Duodenal mucosa (tissue), 2 donors: ENCODE measurements around the gene PRKCZ.

Experiments
- H3K27ac ChIP-seq: one replicate; pipeline ENCODE4 v1.7.0; 2013; ENCODE audit warnings: low read depth, low read length
- H3K27me3 ChIP-seq, 2 donors: one replicate each; pipeline ENCODE4 v1.7.0; 2013; ENCODE audit warnings: low read length in 2 of 2, control low read depth in 1 of 2; ENCODE audit not compliant: insufficient read depth in 2 of 2, control insufficient read depth in 1 of 2
- H3K36me3 ChIP-seq, 2 donors: one replicate each; pipeline ENCODE4 v1.7.0; 2013; ENCODE audit warnings: low read length in 2 of 2, control low read depth in 1 of 2; ENCODE audit not compliant: insufficient read depth in 2 of 2, control insufficient read depth in 1 of 2
- H3K4me1 ChIP-seq, 2 donors: one replicate each; pipeline ENCODE4 v1.7.0; 2013; ENCODE audit warnings: low read length in 2 of 2, control low read depth in 1 of 2; ENCODE audit not compliant: insufficient read depth in 2 of 2, control insufficient read depth in 1 of 2
- H3K4me3 ChIP-seq, 2 donors: one replicate each; pipeline ENCODE4 v1.7.0; 2013; ENCODE audit warnings: low read length in 2 of 2, low read depth in 1 of 2
- H3K9ac ChIP-seq, 2 donors: one replicate each; pipeline ENCODE4 v1.7.0; 2013; ENCODE audit warnings: low read length in 2 of 2, low read depth in 1 of 2
- H3K9me3 ChIP-seq, 2 donors: one replicate each; pipeline ENCODE4 v1.7.0; 2013; ENCODE audit warnings: low read length in 2 of 2, control low read depth in 1 of 2; ENCODE audit not compliant: control insufficient read depth in 1 of 2

PRKCZ gene

DNA sequence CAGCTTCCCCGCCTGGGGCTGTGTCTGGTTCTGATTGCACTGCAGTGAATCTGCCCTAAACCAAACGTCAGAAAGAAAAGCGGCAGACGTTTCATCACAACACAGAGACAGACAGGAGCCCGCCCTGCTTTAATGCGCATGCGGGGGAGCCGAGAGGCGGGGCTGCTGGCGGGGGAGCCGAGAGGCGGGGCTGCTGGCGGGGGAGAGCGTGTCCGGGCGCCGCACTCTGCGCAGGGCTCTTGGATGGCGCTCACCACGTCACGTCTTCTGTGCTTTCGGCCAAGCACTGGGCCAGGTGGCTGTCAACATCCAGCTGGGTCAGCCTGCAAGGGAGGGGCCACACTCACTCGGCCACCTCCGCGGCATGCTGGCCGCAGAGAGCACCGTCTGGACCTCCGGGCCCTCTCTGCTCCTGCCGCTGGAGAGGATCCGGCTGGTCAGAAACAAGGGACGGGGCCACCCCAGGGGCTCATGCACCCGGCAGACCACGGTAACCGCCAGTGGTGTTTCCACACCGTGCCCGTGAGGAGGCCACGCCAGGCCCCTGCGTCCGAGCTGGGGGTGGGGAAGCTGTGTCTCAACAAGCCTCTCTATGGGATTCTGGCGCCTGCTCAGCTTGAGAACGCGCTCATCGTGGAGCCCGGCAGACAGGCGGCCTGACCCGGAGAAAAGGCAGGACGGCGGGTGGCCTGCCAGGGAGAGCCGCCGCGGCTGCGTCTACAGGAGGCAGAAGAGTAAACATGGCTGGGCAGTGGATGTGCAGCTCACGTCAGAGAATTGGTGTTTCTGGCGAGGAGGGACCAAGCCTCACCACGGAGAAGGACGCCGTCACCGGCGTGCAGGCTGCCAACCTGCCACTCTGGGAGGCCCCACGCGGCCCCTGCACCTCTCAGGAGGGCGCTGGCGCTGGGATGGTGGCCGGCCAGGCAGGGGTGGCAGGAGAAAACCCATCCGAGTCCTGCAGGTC lies 139.5 kb downstream of the PRKCZ start:
- H3K9me3 ChIP-seq = no peaks in the 10 kb centered on the region
- H3K9ac ChIP-seq = peak overlapping the region; percentile 55 to 88
- no peaks in the 10 kb centered on the region for H3K27me3 ChIP-seq
- H3K36me3 ChIP-seq = peaks cover 3 to 15% of the 10 kb centered on the region in 2 donors
- peaks cover 12 to 30% of the 10 kb centered on the region in 2 donors for H3K4me1 ChIP-seq
- H3K4me3 ChIP-seq = peak overlapping the region; percentile 67 to 80
- peak overlapping the region; percentile 80 for H3K27ac ChIP-seq

DNA sequence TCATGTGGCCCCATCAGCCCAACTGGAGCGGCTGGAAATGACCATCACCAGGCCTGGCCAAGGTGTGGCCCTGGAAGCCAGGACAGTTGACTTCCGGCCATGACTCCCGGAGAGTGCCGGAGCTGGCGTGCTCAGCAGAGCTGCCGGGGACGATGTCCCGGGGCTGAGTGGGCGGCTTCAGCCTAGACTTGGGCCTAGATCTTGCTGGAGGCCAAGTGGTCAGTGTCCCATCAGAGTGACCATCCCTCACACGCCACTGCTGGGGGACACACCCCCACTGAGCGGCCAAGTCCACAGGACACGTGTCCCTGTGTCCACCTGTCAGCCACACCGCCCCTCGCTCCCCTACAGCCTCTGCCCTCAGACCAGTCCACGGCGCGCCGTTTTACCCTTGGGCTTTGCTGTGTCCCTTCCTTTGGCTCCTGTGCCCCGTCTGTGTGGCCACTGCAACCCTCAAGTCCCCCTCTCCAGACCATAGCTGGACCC lies 140.3 kb downstream of the PRKCZ start:
- peaks cover 1 to 7% of the 10 kb centered on the region in 2 donors for H3K36me3 ChIP-seq
- no peaks in the 10 kb centered on the region for H3K9me3 ChIP-seq
- H3K27ac ChIP-seq = peak overlapping the region; percentile 80
- peak overlapping the region; percentile 16 to 88 for H3K9ac ChIP-seq
- H3K4me3 ChIP-seq = peak overlapping the region; percentile 67 to 80
- H3K27me3 ChIP-seq = no peaks in the 10 kb centered on the region
- peaks cover 16 to 34% of the 10 kb centered on the region in 2 donors for H3K4me1 ChIP-seq

DNA sequence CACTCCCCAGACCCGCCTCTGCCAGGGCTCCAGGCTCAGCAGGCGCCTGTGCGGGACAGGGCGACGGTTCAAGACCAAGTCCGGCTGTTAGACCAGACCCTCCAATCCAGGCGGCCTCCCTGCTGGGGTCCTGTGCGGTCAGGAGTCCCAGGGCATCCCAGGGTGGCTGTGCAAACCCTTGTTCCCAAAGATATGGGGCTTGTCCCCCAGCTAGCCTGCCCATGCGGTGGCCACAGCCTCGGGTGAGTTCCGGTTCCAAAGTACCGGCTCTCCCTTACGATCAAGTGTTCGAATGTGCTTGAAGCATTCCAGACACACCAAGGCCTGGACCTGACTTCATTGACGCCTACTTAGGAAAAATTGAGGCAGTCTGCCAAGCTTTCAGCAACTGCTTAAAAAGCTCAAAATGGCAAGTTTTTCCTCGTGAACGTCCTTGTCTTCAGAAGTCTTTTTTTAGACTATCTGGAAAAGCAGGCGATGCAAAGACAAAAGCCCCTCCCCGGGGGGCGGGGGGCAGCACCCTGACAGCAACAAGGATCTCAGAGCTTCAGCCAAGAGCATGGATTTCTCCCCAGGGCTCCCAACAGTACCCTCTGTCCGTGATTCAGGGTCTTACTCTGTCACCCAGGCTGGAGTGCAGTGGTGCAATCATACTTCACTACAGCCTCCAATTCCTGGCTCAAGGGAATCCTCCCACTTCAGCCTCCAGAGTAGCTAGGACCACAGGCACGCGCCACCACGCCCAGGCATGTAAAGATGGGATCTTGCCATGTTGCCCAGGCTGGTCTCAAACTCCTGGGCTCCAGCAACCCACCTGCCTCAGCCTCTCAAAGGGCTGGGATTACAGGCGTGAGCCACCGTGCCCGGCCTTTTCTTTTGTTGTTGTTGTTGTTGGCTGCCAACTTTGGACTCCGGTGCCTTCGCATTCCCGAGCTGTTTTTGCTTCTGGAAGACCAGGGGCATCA lies 142.1 kb downstream of the PRKCZ start:
- Histone ChIP-seq H3K4me1 (peaks cover 17 to 37% of the 10 kb centered on the region in 2 donors), H3K4me3 (no peak overlapping the region), H3K36me3 (no peaks in the 10 kb centered on the region), H3K27me3 (no peaks in the 10 kb centered on the region), H3K27ac (peak overlapping the region; percentile 1), H3K9me3 (no peaks in the 10 kb centered on the region), H3K9ac (peak overlapping the region in 1 of 2 donors; percentile 39)

DNA sequence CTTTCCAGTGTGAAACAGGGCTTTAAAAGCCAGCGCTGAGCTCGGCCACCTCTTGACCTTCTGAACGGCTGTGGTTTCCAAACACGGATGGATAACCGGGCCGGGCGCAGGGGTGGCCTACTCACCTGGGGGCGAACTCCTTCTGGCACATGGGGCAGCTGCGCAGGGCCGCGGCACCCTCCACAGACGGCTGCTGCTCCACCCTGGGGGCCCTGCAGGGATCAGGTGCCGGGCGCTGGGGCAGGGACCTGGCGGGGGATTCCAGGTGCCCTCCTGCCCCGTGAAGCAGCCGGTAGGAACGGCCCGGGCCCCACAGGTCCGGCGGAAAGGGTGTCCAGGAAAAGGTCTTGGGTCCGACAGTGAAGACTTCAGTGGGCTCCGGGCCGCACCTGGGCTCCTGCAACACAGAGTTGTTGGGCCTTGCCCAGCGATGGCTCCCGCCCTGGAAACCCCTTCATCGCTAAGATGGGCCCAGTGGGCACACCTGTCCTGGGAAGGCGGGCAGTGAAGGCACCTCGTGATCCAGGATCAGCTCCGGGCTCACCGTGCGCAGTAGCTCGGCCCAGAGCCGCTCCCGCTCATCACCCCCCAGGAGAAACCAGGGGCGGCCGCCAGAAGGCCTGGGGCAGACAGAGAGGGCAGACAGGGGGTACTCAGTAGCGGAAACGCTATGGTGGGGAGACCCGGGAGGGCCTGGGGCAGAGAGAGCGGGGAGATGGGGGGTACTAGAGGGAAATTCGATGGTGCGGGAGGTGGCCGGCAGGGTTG lies 143.5 kb downstream of the PRKCZ start:
- H3K27me3 ChIP-seq = no peaks in the 10 kb centered on the region
- no peaks in the 10 kb centered on the region for H3K9me3 ChIP-seq
- H3K4me3 ChIP-seq = peak overlapping the region; percentile 43 to 58
- peak overlapping the region in 1 of 2 donors; percentile 54 for H3K9ac ChIP-seq
- H3K4me1 ChIP-seq = peaks cover 21 to 41% of the 10 kb centered on the region in 2 donors
- H3K36me3 ChIP-seq = no peaks in the 10 kb centered on the region
- no peak overlapping the region for H3K27ac ChIP-seq

DNA sequence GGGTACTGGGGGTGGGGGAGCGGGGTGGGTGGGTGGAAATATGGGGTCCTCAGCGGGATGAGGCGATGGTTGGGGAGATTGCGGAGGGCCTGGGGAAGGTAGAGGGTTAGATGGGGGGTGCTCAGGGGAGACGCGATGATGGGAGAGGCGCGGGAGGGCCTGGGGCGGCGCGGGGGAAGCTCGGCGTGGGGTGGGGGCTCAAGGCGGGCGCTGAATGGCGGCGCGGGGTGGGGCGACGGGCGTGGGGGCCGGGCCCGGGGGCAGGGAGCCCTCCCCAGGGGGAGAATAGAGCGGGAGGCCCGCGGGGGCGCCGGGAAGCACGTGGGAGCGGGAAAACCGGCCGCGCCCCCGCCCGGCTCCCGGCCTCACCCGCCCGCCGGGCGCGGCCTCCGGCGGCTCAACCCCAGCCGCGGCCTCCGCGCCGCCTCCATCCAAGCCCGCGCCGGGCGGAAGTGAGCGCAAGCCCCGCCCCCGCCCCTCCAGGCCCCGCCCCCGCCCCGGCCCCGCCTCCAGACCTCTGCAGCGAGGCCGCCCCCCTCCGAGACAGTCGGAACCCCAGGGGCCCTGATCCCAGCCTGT lies 144.2 kb downstream of the PRKCZ start, which contains the start of gene FAAP20:
Gene FAAP20 (minus strand): TSS at position 454 of the 579 bp plus-strand sequence. CDS start 23 bp downstream, at position 431.
- H3K9me3 ChIP-seq = no peaks in the 10 kb centered on the region
- H3K36me3 ChIP-seq = no peaks in the 10 kb centered on the region
- H3K4me1 ChIP-seq = peaks cover 26 to 44% of the 10 kb centered on the region in 2 donors
- no peaks in the 10 kb centered on the region for H3K27me3 ChIP-seq
- peak within 1 kb of the TSS; percentile 65 to 71 for H3K4me3 ChIP-seq
- H3K27ac ChIP-seq = peak within 1 kb of the TSS; percentile 91
- H3K9ac ChIP-seq = peak within 1 kb of the TSS; percentile 54 to 75

DNA sequence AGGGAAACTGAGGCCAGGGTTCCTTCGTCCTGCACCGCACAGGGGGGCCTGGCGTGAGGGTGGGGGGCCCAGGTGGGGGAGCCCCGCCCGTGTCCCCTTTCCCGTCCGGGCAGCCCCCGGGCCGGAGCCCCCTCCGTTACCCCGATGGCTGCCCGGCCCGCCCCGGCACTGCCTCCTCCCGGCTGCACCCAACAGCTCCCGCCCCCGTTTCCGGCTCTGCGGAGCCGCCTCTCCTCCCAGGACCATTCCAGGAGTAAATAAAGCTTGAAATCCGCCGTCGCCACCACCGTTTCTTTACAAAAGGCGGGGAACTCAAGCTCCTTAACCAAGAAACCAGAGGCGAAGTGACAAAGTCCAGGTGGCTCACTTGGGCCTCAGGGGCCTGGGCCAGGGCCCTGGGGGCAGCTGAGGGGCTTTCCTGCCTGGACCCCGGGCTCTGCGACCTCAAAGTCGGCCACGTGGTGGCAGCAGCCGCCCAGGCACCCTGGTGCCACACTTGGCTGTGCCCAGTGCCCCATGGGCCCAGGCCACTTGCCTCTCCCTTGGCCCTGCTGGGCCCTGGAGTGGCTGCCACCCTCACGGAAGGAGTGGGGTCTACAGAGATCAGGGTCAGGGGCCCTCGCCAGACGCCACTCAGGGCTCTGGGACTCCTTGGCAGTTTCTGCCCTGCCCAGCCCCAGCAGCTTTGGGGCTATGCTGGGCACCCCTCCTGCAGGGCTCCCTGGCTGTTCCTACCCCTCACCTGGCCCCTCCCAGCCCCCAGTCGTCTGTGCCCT lies 144.9 kb downstream of the PRKCZ start:
- Histone ChIP-seq H3K4me3 (peak overlapping the region; percentile 65 to 71), H3K4me1 (peaks cover 30 to 40% of the 10 kb centered on the region in 2 donors), H3K9me3 (no peaks in the 10 kb centered on the region), H3K9ac (peak overlapping the region; percentile 53 to 75), H3K27me3 (no peaks in the 10 kb centered on the region), H3K27ac (peak overlapping the region; percentile 91), H3K36me3 (no peaks in the 10 kb centered on the region)

DNA sequence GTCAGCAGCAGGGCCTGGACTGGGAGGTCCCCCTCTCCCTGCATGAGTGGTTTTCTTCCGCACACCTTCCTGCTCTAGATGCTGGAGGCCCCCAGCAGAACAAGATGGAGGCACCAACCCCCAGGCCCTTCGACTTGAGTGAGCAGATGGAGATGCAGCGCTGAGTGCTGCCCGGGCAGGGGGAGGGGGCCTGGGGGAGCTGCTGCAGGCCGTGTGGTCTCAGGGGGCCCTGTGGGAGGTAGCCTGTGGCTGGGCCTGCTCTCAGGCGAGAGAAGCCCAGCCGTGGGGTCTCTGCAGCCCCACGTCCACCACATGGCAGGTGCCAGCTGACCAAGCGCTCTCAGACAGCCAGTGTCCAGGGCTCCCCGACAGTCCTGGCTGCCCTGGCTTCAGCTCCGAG lies 145.6 kb downstream of the PRKCZ start:
- no peak overlapping the region for H3K27ac ChIP-seq
- peaks cover 23 to 33% of the 10 kb centered on the region in 2 donors for H3K4me1 ChIP-seq
- peak overlapping the region in 1 of 2 donors; percentile 75 for H3K9ac ChIP-seq
- no peak overlapping the region for H3K4me3 ChIP-seq
- no peaks in the 10 kb centered on the region for H3K9me3 ChIP-seq
- H3K27me3 ChIP-seq = no peaks in the 10 kb centered on the region
- H3K36me3 ChIP-seq = no peaks in the 10 kb centered on the region

DNA sequence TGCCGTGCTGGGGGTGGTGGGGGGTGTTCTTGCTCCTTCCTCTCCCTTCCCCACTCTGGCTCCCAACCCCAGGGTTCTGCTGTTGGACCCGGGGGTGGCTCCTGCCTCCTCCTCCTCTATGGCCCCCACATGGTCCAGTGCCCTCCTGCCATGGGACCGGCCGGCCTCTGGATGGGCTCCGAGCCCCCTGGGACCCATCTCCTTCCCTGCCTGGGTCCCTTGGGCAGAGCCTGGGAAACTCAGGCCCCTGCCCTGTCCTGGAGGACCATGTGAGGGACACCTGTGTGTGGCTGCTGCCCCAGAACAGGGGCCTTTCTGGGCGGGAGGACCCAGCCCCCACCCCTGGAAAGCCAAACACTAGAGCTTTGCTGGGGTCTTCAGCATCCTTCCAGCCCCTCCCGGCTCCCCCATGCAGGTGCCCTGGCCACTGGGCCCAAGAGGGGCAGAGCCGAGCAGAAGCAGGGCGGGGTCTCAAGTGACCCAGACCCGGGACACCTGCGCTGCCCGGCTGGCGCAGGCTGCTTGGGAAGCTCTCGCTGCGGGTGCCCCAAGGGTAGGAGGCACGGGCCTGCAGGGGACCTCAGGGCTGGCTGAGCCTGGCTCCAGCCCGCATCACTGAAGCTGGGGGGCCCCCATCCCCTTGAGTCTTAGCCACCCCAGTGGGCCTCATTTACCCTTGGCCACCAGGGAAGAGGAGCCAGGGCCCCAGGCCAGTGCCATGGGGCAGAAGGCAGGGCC lies 146.9 kb downstream of the PRKCZ start:
- no peak overlapping the region for H3K4me3 ChIP-seq
- no peaks in the 10 kb centered on the region for H3K9me3 ChIP-seq
- no peak overlapping the region for H3K9ac ChIP-seq
- no peaks in the 10 kb centered on the region for H3K36me3 ChIP-seq
- H3K27ac ChIP-seq = no peak overlapping the region
- H3K27me3 ChIP-seq = no peaks in the 10 kb centered on the region
- H3K4me1 ChIP-seq = peaks cover 22 to 30% of the 10 kb centered on the region in 2 donors
